ENCODE data around the gene LEAP2. TPM values are rescaled to one million over a fixed set of nuclear protein-coding genes. Genes with fewer than 3 reads are reported as not detected.
A peak's percentile ranks its signal among the peaks of the same experiment; 100 is the strongest.

The LEAP2 gene
- total RNA-seq, 4 donors from 2014 or later: 0.88 to 3.4 (median 1.1) TPM; not detected in 1

DNA sequence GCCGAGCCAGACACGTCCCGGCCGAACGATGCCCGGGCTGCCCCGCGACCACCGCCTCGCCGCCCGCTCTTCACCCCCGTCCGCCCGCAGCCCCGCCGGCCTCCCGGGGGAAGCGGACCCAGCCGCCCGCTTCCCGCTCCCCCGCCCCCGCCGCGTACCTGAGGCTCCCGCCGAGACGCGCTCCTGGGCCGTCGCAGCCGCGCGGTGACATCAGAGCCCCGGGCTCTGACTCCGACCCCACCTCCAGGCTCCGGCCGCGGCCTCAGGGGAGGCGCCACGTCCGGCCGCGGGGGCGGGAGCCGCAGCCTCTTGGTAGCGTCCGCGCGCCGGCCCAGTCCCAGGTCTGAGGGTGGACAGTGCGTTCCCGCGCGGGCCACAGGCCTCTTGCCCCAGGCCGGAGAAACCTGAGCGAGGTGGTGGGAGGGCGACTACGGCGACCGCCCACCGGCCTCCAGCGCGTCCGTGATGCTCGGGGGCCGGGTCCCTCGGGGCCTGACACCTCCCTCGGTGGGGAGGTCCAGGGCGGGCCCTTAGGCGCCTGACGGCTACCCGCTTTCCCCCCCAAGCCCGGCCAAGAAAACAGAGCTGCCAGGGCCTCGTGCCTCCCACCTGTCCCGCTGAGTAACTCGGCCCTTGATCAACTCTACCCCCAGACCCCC is 42.9 kb upstream of the LEAP2 start, which contains the start of gene SHROOM1:
Gene SHROOM1, minus strand, starts transcription at position 212 of the 659 bp plus-strand sequence. CDS start 4,507 bp downstream, outside the sequence.
- no peaks in the 10 kb centered on the region for H3K4me1 ChIP-seq
- H3K36me3 ChIP-seq: no peaks in the 10 kb centered on the region
- H3K27ac ChIP-seq: peak within 1 kb of the TSS; percentile 87 to 90
- H3K9me3 ChIP-seq: no peaks in the 10 kb centered on the region
- peak; percentile 57 to 59 for DNase-seq
- TF ChIP-seq, protein P1, sequence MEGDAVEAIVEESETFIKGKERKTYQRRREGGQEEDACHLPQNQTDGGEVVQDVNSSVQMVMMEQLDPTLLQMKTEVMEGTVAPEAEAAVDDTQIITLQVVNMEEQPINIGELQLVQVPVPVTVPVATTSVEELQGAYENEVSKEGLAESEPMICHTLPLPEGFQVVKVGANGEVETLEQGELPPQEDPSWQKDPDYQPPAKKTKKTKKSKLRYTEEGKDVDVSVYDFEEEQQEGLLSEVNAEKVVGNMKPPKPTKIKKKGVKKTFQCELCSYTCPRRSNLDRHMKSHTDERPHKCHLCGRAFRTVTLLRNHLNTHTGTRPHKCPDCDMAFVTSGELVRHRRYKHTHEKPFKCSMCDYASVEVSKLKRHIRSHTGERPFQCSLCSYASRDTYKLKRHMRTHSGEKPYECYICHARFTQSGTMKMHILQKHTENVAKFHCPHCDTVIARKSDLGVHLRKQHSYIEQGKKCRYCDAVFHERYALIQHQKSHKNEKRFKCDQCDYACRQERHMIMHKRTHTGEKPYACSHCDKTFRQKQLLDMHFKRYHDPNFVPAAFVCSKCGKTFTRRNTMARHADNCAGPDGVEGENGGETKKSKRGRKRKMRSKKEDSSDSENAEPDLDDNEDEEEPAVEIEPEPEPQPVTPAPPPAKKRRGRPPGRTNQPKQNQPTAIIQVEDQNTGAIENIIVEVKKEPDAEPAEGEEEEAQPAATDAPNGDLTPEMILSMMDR (IDR thresholded peaks at IDR 0.05): peak in 1 of 4 experiments; percentile 16
- peak in 1 of 2 donors; percentile 51 for TF ChIP-seq POLR2A (IDR thresholded peaks at IDR 0.05)
- no peaks in the 10 kb centered on the region for H3K27me3 ChIP-seq
- H3K4me3 ChIP-seq: peak within 1 kb of the TSS; percentile 41 to 69
- intact Hi-C loops (cut with DNase I; ENCODE audit: low total_unique reads): no loop called here

DNA sequence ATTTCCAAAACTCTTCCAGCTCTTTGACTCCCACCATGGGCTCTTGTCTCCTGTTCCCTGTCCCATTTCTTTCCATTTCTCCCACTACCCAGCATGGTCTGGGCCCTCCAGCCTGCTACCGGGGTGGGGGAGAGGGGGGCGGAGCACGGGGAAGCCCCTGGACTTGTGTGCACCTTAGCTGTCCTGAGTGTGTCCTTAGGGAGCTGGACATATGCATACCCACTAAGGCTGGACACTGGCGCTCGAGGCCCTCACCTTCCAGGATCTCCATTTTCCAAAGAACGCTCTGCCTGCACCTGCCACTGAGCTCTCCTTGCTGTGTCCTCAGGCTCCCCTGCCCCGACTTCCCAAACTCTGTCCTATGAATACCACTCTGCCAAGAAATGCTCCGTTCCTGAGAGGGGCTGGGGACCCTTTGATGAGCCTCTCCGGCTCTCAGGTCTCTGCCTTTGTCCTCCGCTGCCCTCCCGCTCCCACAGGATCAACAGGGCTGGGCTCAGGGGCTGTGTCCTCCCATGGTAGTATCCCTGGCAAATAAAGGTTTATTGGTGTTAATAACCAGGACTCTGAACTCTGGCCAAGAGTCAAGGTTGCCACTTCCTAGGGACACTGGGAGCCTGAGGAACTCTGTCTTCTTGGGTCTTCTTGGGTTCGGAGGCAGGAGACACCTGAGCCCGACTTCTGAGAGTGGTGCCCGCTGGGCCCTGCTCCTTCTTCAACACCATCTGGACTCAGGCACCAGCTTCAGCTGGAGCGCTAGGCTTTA is 42.2 kb upstream of the LEAP2 start:
- DNase-seq: peak in 1 of 2 donors; percentile 16
- H3K4me1 ChIP-seq: no peaks in the 10 kb centered on the region
- peak overlapping the region; percentile 41 to 69 for H3K4me3 ChIP-seq
- H3K27ac ChIP-seq: peak overlapping the region; percentile 87 to 90
- no peaks in the 10 kb centered on the region for H3K36me3 ChIP-seq
- H3K9me3 ChIP-seq: no peaks in the 10 kb centered on the region
- intact Hi-C loops (cut with DNase I; ENCODE audit: low total_unique reads): no loop called here
- no peak for TF ChIP-seq POLR2A (IDR thresholded peaks at IDR 0.05)
- TF ChIP-seq, protein P1 (IDR thresholded peaks at IDR 0.05): no peak
- H3K27me3 ChIP-seq: no peaks in the 10 kb centered on the region

DNA sequence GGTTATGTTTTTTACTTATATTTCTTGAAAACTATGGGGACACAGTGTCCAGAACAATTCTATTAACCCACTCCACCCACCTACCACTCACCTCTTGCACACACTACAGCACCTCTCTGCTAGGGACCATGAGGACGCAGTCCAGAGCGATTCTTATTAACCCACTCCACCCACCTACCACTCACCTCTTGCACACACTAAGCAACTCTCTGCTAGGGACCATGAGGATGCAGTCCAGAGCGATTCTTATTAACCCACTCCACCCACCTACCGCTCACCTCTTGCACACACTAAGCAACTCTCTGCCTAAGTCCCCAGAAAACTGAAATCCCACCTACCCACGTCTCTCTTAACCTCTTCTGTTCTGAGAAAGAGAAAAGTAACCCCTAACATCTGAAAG is 40.9 kb upstream of the LEAP2 start:
- intact Hi-C loops (cut with DNase I; ENCODE audit: low total_unique reads): no loop called here
- DNase-seq: no peak
- Histone ChIP-seq H3K4me3 (no peak overlapping the region), H3K4me1 (no peaks in the 10 kb centered on the region), H3K27ac (no peak overlapping the region), H3K27me3 (no peaks in the 10 kb centered on the region), H3K36me3 (no peaks in the 10 kb centered on the region), H3K9me3 (no peaks in the 10 kb centered on the region)
- TF ChIP-seq, protein P1 (IDR thresholded peaks at IDR 0.05): no peak
- TF ChIP-seq POLR2A (IDR thresholded peaks at IDR 0.05): no peak

DNA sequence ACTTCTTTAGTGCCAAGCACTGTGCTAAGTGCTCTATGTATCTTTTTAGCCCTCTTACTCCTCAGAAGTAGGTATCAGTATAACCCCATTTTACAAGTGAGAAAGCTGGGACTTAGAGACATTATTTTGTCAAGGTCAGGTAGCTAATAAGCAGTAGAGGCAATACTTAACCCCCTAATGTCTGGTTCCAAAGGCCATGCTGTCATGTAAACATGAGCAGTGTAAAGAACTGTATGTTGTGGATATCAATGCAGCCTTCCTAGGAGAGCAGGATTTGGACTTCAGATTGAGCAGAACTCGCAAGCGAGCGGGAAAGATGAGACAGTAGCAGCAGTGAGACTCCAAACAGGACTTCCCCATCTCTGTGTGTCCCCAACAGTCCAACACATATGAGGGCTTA is 39.4 kb upstream of the LEAP2 start:
- intact Hi-C loops (cut with DNase I; ENCODE audit: low total_unique reads): no loop called here
- Histone ChIP-seq H3K27me3 (no peaks in the 10 kb centered on the region), H3K9me3 (no peaks in the 10 kb centered on the region), H3K27ac (no peak overlapping the region), H3K4me3 (no peak overlapping the region), H3K36me3 (no peaks in the 10 kb centered on the region), H3K4me1 (no peaks in the 10 kb centered on the region)
- TF ChIP-seq POLR2A (IDR thresholded peaks at IDR 0.05): no peak
- TF ChIP-seq, protein P1 (IDR thresholded peaks at IDR 0.05): no peak
- DNase-seq: no peak

DNA sequence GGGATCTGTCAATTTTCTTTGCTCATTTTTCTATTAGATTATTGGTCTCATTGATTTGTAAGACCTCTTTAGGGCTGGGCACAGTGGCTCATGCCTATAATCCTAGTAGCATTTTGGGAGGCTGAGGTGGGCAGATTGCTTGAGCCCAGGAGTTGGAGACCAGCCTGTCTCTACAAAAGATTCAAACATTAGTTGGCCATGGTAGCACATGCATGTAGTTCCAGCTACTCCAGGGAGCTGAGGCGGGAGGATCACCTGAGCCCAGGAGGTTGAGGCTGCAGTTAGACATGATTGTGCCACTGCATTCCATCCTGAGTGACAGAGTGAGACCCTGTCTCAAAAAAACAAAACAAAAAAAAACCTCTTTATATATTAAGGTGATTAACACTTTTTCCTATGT is 36.6 kb upstream of the LEAP2 start:
- H3K27me3 ChIP-seq: no peaks in the 10 kb centered on the region
- H3K36me3 ChIP-seq: no peaks in the 10 kb centered on the region
- TF ChIP-seq, protein P1 (IDR thresholded peaks at IDR 0.05): no peak
- TF ChIP-seq POLR2A (IDR thresholded peaks at IDR 0.05): no peak
- no peak for DNase-seq
- no peaks in the 10 kb centered on the region for H3K9me3 ChIP-seq
- intact Hi-C loops (cut with DNase I; ENCODE audit: low total_unique reads): no loop called here
- no peaks in the 10 kb centered on the region for H3K4me1 ChIP-seq
- no peak overlapping the region for H3K27ac ChIP-seq
- no peak overlapping the region for H3K4me3 ChIP-seq
